ENCODE results near the gene ADAM21.

DNA sequence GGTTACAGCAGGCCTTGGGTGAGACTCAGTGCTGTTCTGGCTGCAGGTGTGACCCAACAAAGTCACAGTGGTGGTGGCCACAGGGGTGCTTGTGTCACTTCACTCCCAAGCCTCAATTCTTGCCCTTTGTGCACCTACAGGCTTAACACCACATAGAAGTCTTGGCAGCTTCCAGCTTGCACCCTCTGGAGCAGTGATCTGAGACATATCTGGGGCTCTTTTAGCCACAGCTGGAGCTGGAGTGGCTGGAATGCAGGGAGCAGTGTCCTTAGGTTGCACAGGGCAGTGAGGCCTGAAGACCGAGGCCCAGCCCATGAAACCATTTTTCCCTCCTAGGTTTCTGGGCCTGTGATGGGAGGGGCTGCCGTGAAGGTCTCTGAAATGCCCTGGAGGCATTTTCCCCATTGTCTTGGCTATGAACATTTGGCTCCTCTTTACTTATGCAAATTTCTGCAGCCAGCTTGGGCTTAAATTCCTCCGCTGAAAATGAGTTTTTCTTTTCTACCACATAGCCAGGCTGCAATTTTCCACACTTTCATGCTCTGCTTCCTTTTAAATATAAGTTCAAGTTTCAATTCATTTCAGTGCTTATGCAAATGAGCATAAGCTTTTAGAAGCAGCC, 37.7 kb downstream of the ADAM21 start:
- TF ChIP-seq, protein P1, sequence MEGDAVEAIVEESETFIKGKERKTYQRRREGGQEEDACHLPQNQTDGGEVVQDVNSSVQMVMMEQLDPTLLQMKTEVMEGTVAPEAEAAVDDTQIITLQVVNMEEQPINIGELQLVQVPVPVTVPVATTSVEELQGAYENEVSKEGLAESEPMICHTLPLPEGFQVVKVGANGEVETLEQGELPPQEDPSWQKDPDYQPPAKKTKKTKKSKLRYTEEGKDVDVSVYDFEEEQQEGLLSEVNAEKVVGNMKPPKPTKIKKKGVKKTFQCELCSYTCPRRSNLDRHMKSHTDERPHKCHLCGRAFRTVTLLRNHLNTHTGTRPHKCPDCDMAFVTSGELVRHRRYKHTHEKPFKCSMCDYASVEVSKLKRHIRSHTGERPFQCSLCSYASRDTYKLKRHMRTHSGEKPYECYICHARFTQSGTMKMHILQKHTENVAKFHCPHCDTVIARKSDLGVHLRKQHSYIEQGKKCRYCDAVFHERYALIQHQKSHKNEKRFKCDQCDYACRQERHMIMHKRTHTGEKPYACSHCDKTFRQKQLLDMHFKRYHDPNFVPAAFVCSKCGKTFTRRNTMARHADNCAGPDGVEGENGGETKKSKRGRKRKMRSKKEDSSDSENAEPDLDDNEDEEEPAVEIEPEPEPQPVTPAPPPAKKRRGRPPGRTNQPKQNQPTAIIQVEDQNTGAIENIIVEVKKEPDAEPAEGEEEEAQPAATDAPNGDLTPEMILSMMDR (IDR thresholded peaks at IDR 0.05; ENCODE audit: extremely low read depth in 1 of 2, insufficient read depth in 1 of 2, low read depth in 1 of 2, low read length in 2 of 2) = no peak
- no peak for TF ChIP-seq POLR2AphosphoS5 (IDR thresholded peaks at IDR 0.05; ENCODE audit: insufficient read depth, low read depth, low read length)

Measured in endothelial cell of umbilical vein (primary cell).